Measurements from ENCODE around the gene DHCR24.

The DHCR24 gene

GRCh38 chr1:54865238-54866073 is 21.5 kb downstream of the DHCR24 start:
- no peak for DNase-seq (ENCODE audit: low read depth in 2 of 2)

- DNase-seq (ENCODE audit: low read depth in 2 of 2) = no peak
Measured at GRCh38 chr1:54864460-54865208, 22.4 kb downstream of the DHCR24 start.

GRCh38 chr1:54863267-54863665 is 23.7 kb downstream of the DHCR24 start:
- no peak for DNase-seq (ENCODE audit: low read depth in 2 of 2)

GRCh38 chr1:54861070-54861761 is 25.8 kb downstream of the DHCR24 start:
- no peak for DNase-seq (ENCODE audit: low read depth in 2 of 2)

GRCh38 chr1:54859700-54860391 is 27.1 kb downstream of the DHCR24 start:
- DNase-seq (ENCODE audit: low read depth in 2 of 2) = no peak

GRCh38 chr1:54857746-54858561 is 29.0 kb downstream of the DHCR24 start:
- DNase-seq (ENCODE audit: low read depth in 2 of 2) = no peak

GRCh38 chr1:54857141-54857540 is 29.9 kb downstream of the DHCR24 start:
- no peak for DNase-seq (ENCODE audit: low read depth in 2 of 2)

GRCh38 chr1:54854381-54855020 is 32.5 kb downstream of the DHCR24 start:
- DNase-seq (ENCODE audit: low read depth in 2 of 2) = no peak

- no peak for DNase-seq (ENCODE audit: low read depth in 2 of 2)
Measured at GRCh38 chr1:54853793-54854370, 33.1 kb downstream of the DHCR24 start.

- no peak for DNase-seq (ENCODE audit: low read depth in 2 of 2)
Measured at GRCh38 chr1:54853096-54853792, 33.8 kb downstream of the DHCR24 start.

- DNase-seq (ENCODE audit: low read depth in 2 of 2) = no peak
Measured at GRCh38 chr1:54851936-54852524, 35.0 kb downstream of the DHCR24 start.

- no peak for DNase-seq (ENCODE audit: low read depth in 2 of 2)
Measured at GRCh38 chr1:54851406-54851805, 35.6 kb downstream of the DHCR24 start.

- no peak for DNase-seq (ENCODE audit: low read depth in 2 of 2)
Measured at GRCh38 chr1:54850737-54851136, 36.3 kb downstream of the DHCR24 start.

- no peak for DNase-seq (ENCODE audit: low read depth in 2 of 2)
Measured at GRCh38 chr1:54850069-54850730, 36.8 kb downstream of the DHCR24 start.

GRCh38 chr1:54849219-54850068 is 37.6 kb downstream of the DHCR24 start:
- DNase-seq (ENCODE audit: low read depth in 2 of 2) = no peak

GRCh38 chr1:54848134-54848948 is 38.7 kb downstream of the DHCR24 start:
- no peak for DNase-seq (ENCODE audit: low read depth in 2 of 2)
